ENCODE results near the gene NRF1.

The NRF1 gene

DNA sequence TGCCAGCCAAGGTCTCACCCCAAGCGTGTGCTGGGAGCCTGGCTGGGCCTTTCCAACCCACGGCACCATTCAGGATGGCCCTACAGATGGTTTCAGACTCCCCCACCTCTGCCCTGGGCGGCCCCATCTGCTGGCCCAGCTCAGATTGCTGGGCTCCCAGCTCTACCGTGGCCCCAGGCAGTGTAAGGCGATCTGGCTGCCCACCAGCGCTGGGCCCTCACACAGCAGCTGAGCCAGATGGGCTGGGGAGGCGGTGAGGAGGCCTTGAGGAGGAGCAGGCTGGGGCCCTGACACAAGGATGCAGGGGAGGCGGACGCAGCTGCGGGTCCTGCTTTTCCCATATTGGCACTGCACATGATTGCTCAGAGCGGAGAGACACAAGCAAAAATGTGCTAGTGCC, 162.8 kb downstream of the NRF1 start:
- CTCF ChIA-PET = no interaction called here
- TF ChIP-seq SUZ12 (IDR thresholded peaks at IDR 0.05) = no peak
- TF ChIP-seq L3MBTL2 (conservative IDR thresholded peaks at IDR 0.05) = no peak
- TF ChIP-seq HDGF (IDR thresholded peaks at IDR 0.05; ENCODE audit: borderline replicate concordance) = no peak
- TF ChIP-seq, protein P1, sequence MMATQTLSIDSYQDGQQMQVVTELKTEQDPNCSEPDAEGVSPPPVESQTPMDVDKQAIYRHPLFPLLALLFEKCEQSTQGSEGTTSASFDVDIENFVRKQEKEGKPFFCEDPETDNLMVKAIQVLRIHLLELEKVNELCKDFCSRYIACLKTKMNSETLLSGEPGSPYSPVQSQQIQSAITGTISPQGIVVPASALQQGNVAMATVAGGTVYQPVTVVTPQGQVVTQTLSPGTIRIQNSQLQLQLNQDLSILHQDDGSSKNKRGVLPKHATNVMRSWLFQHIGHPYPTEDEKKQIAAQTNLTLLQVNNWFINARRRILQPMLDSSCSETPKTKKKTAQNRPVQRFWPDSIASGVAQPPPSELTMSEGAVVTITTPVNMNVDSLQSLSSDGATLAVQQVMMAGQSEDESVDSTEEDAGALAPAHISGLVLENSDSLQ (IDR thresholded peaks at IDR 0.05) = no peak
- TF ChIP-seq FOXK2 (IDR thresholded peaks at IDR 0.05) = no peak
- no peak for TF ChIP-seq ARNT (IDR thresholded peaks at IDR 0.05)
- TF ChIP-seq ELF4 (IDR thresholded peaks at IDR 0.05) = no peak
- no peak for TF ChIP-seq BHLHE40 (IDR thresholded peaks at IDR 0.05; ENCODE audit: borderline replicate concordance)
- TF ChIP-seq SP1 (IDR thresholded peaks at IDR 0.05) = no peak
- TF ChIP-seq TARDBP (IDR thresholded peaks at IDR 0.05) = no peak
- no peak for TF ChIP-seq FOXM1 (IDR thresholded peaks at IDR 0.05; ENCODE audit: borderline replicate concordance)
- no peak for TF ChIP-seq ZNF384 (IDR thresholded peaks at IDR 0.05)
- TF ChIP-seq CTBP1 (IDR thresholded peaks at IDR 0.05; ENCODE audit: borderline replicate concordance) = no peak
- no peak for TF ChIP-seq LEF1 (IDR thresholded peaks at IDR 0.05; ENCODE audit: borderline replicate concordance)
- no peak for TF ChIP-seq FOXA1 (IDR thresholded peaks at IDR 0.05)
- TF ChIP-seq NFRKB (IDR thresholded peaks at IDR 0.05) = no peak
- no peak for DNase-seq (ENCODE audit: extremely low spot score)
- POLR2A ChIA-PET = interaction anchor here (1.0 kb wide), 1 partner anchor 50 kb away, joined by 5 read pairs; no protein-coding TSS in a partner anchor

DNA sequence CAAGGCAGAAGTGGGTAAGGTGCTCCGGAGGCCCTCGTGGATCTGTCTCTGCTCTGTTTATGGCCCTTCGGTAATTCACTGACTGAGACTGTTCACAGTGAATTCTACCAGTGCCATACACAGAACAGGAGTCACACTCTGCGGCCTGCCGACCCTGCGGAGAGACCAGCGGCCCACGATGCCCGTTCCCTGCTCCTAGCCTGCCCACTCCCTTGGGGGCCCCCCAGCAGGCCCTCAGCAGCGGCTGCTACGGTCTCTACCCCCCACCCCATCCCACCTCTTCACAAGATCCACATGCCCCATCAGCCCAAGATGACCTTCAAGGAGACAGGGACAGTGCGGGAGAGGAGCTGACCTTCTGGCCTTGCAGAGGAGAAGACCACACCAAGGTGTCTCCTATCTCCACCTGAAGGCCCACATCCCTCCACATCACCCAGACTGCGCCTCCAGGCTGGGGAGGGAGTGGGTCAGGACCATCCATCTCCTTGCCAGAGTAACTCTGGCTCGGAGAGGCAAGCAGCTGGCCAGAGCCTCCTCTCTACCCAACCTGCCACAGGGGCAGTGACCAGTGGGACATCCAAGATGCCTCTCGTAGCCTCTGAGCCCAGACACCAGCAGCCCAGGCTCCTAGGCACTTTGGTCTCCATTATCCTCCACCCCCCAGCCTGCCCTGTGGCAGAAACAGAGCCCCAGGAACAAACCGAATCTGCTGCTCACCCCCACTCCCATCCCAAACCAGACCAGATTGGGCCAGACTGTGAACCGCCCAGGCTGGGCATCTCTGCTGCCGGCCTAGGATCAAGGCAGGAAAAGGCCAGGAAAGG, 163.6 kb downstream of the NRF1 start:
- no peak for TF ChIP-seq ZNF384 (IDR thresholded peaks at IDR 0.05)
- TF ChIP-seq BHLHE40 (IDR thresholded peaks at IDR 0.05; ENCODE audit: borderline replicate concordance) = no peak
- TF ChIP-seq, protein P1 (IDR thresholded peaks at IDR 0.05) = no peak
- no peak for TF ChIP-seq ELF4 (IDR thresholded peaks at IDR 0.05)
- TF ChIP-seq TARDBP (IDR thresholded peaks at IDR 0.05) = no peak
- TF ChIP-seq NFRKB (IDR thresholded peaks at IDR 0.05) = no peak
- no peak for TF ChIP-seq FOXM1 (IDR thresholded peaks at IDR 0.05; ENCODE audit: borderline replicate concordance)
- TF ChIP-seq FOXK2 (IDR thresholded peaks at IDR 0.05) = no peak
- TF ChIP-seq CTBP1 (IDR thresholded peaks at IDR 0.05; ENCODE audit: borderline replicate concordance) = no peak
- no peak for TF ChIP-seq HDGF (IDR thresholded peaks at IDR 0.05; ENCODE audit: borderline replicate concordance)
- TF ChIP-seq ARNT (IDR thresholded peaks at IDR 0.05) = no peak
- TF ChIP-seq SUZ12 (IDR thresholded peaks at IDR 0.05) = no peak
- no peak for TF ChIP-seq LEF1 (IDR thresholded peaks at IDR 0.05; ENCODE audit: borderline replicate concordance)
- TF ChIP-seq SP1 (IDR thresholded peaks at IDR 0.05) = no peak
- no peak for TF ChIP-seq FOXA1 (IDR thresholded peaks at IDR 0.05)
- POLR2A ChIA-PET = interaction anchor here (1.0 kb wide), 1 partner anchor 50 kb away, joined by 5 read pairs; no protein-coding TSS in a partner anchor
- CTCF ChIA-PET = no interaction called here
- DNase-seq (ENCODE audit: extremely low spot score) = no peak

DNA sequence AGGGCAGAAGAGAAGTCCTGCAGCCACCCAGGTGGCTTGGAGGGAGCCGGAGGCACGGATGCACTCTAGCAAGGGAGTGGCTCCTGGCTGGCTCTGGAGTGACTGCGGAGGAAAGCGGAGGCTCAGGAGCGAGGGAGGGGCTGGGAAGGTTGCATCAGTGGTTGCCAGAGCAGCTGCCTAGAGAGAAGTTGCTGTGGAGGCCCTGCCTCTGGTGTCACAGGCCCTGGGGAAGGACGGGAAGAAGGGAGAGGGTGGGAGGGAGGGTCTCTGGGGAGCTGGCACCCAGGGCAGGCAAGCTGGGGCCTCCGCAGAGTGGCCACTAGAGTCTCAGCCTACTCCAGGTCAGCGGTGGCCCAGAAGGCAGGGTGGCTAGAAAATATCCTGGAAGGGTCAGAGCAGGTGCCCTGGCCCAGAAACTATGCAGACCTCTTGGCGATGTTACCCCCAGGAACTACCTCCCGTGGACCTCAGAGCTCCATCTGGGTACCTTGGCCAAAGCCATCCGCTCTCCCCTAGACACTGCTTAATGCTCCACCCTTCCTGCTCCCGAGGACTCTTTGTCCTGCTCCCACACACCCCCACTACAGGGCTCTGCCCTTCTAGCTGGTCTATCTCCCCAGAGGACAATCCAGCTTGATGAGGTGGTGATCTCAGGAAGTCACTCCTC, 164.3 kb downstream of the NRF1 start:
- no peak for DNase-seq (ENCODE audit: extremely low spot score)
- no peak for TF ChIP-seq ELF4 (IDR thresholded peaks at IDR 0.05)
- TF ChIP-seq SUZ12 (IDR thresholded peaks at IDR 0.05) = no peak
- no peak for TF ChIP-seq NFRKB (IDR thresholded peaks at IDR 0.05)
- TF ChIP-seq ZNF384 (IDR thresholded peaks at IDR 0.05) = no peak
- TF ChIP-seq LEF1 (IDR thresholded peaks at IDR 0.05; ENCODE audit: borderline replicate concordance) = no peak
- TF ChIP-seq L3MBTL2 (conservative IDR thresholded peaks at IDR 0.05) = no peak
- TF ChIP-seq FOXM1 (IDR thresholded peaks at IDR 0.05; ENCODE audit: borderline replicate concordance) = no peak
- no peak for TF ChIP-seq FOXK2 (IDR thresholded peaks at IDR 0.05)
- TF ChIP-seq ARNT (IDR thresholded peaks at IDR 0.05) = no peak
- TF ChIP-seq TARDBP (IDR thresholded peaks at IDR 0.05) = no peak
- TF ChIP-seq FOXA1 (IDR thresholded peaks at IDR 0.05) = no peak
- TF ChIP-seq HDGF (IDR thresholded peaks at IDR 0.05; ENCODE audit: borderline replicate concordance) = no peak
- TF ChIP-seq SP1 (IDR thresholded peaks at IDR 0.05) = no peak
- ChIA-PET POLR2A (no interaction called here), CTCF (no interaction called here)

DNA sequence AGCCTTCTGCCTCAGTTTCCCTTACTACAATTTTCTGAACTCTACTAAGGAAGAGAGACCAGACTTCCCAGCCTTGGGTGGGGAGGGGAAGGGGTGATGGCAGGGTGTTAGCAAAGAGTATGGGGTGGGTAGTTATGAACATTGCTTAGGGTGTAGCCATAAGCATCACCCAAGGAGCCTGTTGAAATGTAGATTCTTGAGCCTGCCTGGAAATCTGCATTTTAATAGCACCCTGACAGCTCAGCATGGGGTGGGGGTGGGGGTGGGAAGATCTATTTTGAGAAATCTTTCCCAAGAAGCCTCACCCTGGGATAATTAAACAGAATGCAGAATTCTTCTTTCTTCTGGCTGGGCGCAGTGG, 164.8 kb downstream of the NRF1 start:
- DNase-seq (ENCODE audit: extremely low spot score) = no peak
- TF ChIP-seq LEF1 (IDR thresholded peaks at IDR 0.05; ENCODE audit: borderline replicate concordance) = no peak
- no peak for TF ChIP-seq SP1 (IDR thresholded peaks at IDR 0.05)
- no peak for TF ChIP-seq FOXK2 (IDR thresholded peaks at IDR 0.05)
- no peak for TF ChIP-seq ELF4 (IDR thresholded peaks at IDR 0.05)
- TF ChIP-seq NFRKB (IDR thresholded peaks at IDR 0.05) = no peak
- no peak for TF ChIP-seq ZNF384 (IDR thresholded peaks at IDR 0.05)
- TF ChIP-seq SUZ12 (IDR thresholded peaks at IDR 0.05) = no peak
- TF ChIP-seq FOXA1 (IDR thresholded peaks at IDR 0.05) = no peak
- CTCF ChIA-PET = no interaction called here
- POLR2A ChIA-PET = no interaction called here

DNA sequence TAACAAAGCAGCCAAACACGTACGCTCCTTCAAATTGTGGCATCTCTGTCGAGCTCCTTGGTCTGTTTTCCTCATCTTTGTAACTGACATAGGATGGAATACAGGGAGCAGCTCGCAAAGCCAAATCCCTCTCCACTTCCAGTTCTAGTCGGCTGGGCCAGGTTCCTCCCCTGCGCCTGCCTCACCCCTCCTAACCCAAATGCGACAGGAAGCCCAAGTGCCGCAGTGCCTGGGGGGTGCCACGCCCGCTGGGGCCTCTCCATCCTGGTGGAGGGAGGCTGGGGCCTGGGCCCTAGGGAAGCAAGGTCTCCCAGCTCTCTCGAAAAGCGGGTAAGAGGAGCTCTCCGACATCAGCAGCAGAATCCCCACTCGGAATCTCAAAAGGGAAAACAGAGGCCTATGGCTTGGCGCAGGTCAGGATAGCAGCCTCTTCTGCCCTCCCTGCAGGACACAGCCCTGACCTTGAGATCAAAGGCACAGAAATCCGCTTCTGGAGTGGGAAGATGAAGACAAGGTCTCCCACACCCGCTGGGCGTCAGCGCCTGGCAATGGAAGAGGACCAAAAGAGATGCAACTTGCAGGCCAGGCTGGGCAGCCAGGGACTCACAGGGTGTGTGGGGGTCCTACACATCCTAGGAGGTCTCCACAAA, 165.8 kb downstream of the NRF1 start:
- TF ChIP-seq ZNF384 (IDR thresholded peaks at IDR 0.05) (no peak), L3MBTL2 (conservative IDR thresholded peaks at IDR 0.05) (no peak), ARNT (IDR thresholded peaks at IDR 0.05) (no peak), TARDBP (IDR thresholded peaks at IDR 0.05) (no peak), SUZ12 (IDR thresholded peaks at IDR 0.05) (no peak), FOXM1 (IDR thresholded peaks at IDR 0.05; ENCODE audit: borderline replicate concordance) (no peak), BHLHE40 (IDR thresholded peaks at IDR 0.05; ENCODE audit: borderline replicate concordance) (no peak), ELF4 (IDR thresholded peaks at IDR 0.05) (no peak), CTBP1 (IDR thresholded peaks at IDR 0.05; ENCODE audit: borderline replicate concordance) (no peak), HDGF (IDR thresholded peaks at IDR 0.05; ENCODE audit: borderline replicate concordance) (no peak), FOXK2 (IDR thresholded peaks at IDR 0.05) (no peak), SP1 (IDR thresholded peaks at IDR 0.05) (no peak), FOXA1 (IDR thresholded peaks at IDR 0.05) (no peak), LEF1 (IDR thresholded peaks at IDR 0.05; ENCODE audit: borderline replicate concordance) (no peak)
- TF ChIP-seq, protein P1 (IDR thresholded peaks at IDR 0.05) = no peak
- ChIA-PET CTCF (interaction anchor here (0.6 kb wide), 1 partner anchor 234 kb away, joined by 4 read pairs; no protein-coding TSS in a partner anchor), POLR2A (no interaction called here)
- no peak for DNase-seq (ENCODE audit: extremely low spot score)

Data from HEK293T (cell line).